Keratinocyte (primary cell): ENCODE measurements around the gene OASL.

ENCODE experiments used
- EZH2 ChIP-seq: IDR thresholded peaks from one replicate; pipeline ENCODE4 v1.6.1; 2012; ENCODE audit warnings: inconsistent platforms, mild to moderate bottlenecking, low read length, moderate library complexity
- TF ChIP-seq, protein P1 (sequence below), 3 experiments: IDR thresholded peaks in 1 of 3; conservative IDR thresholded peaks in 1 of 3; optimal IDR thresholded peaks in 1 of 3; 2 replicates in 2 of 3; 3 replicates in 1 of 3; pipeline versions ENCODE3 to v1.5.1; 2011; ENCODE audit warnings: low read length in 3 of 3, mild to moderate bottlenecking in 3 of 3, moderate library complexity in 2 of 3, control low read depth in 1 of 3, inconsistent platforms in 1 of 3; ENCODE audit not compliant: insufficient read depth in 2 of 3; ENCODE audit errors: extremely low read depth in 1 of 3

DNA sequence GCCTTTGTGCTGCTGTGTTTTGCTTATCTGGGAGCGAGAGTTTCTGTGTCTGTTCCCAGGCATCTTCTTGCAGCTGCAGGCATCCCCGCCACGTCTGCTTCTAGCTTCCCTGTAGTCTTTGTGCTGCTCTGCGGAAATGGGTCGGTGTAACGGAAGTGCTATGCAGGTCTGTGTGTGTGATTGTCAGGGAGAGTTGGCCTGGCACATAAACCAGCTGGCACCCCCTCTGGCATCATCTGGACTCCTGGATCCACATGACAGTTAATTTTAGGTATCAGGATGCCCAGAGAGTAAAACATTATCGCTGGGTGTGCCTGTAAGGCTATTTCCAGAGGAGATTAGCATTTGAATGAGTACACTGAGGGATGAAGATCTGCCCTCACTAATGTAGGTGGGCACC is 9.4 kb upstream of the OASL start:
- TF ChIP-seq, protein P1, sequence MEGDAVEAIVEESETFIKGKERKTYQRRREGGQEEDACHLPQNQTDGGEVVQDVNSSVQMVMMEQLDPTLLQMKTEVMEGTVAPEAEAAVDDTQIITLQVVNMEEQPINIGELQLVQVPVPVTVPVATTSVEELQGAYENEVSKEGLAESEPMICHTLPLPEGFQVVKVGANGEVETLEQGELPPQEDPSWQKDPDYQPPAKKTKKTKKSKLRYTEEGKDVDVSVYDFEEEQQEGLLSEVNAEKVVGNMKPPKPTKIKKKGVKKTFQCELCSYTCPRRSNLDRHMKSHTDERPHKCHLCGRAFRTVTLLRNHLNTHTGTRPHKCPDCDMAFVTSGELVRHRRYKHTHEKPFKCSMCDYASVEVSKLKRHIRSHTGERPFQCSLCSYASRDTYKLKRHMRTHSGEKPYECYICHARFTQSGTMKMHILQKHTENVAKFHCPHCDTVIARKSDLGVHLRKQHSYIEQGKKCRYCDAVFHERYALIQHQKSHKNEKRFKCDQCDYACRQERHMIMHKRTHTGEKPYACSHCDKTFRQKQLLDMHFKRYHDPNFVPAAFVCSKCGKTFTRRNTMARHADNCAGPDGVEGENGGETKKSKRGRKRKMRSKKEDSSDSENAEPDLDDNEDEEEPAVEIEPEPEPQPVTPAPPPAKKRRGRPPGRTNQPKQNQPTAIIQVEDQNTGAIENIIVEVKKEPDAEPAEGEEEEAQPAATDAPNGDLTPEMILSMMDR (optimal IDR thresholded peaks at IDR 0.05 in 1 of 3, IDR thresholded peaks at IDR 0.05 in 1 of 3, conservative IDR thresholded peaks at IDR 0.05 in 1 of 3; ENCODE audit: extremely low read depth in 1 of 3, insufficient read depth in 2 of 3, low read length in 3 of 3) = no peak
- no peak for TF ChIP-seq EZH2
